ENCODE data around the gene TBC1D9.

The TBC1D9 gene

DNA sequence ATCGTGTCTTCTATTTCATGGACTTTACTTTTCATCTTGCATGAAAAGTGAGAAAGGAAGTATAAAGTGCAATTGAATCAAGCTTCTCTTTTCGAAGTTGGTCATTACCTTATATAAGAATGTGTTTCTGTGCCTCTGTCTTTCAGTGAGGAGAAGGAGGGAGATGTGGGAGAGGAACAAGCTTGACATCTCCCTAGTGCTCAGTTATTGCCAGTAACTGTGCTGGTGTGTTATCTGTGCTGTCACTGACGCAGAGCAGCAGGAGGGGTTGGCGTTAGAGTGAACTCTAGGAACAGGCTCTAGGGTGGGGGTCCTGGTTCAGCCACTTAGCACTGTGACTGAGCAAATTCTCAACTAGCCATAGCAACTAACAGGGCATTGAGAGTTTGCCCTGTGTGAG, 34.0 kb upstream of the TBC1D9 start:
- TF ChIP-seq, protein P1, sequence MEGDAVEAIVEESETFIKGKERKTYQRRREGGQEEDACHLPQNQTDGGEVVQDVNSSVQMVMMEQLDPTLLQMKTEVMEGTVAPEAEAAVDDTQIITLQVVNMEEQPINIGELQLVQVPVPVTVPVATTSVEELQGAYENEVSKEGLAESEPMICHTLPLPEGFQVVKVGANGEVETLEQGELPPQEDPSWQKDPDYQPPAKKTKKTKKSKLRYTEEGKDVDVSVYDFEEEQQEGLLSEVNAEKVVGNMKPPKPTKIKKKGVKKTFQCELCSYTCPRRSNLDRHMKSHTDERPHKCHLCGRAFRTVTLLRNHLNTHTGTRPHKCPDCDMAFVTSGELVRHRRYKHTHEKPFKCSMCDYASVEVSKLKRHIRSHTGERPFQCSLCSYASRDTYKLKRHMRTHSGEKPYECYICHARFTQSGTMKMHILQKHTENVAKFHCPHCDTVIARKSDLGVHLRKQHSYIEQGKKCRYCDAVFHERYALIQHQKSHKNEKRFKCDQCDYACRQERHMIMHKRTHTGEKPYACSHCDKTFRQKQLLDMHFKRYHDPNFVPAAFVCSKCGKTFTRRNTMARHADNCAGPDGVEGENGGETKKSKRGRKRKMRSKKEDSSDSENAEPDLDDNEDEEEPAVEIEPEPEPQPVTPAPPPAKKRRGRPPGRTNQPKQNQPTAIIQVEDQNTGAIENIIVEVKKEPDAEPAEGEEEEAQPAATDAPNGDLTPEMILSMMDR (IDR thresholded peaks at IDR 0.05): no peak

DNA sequence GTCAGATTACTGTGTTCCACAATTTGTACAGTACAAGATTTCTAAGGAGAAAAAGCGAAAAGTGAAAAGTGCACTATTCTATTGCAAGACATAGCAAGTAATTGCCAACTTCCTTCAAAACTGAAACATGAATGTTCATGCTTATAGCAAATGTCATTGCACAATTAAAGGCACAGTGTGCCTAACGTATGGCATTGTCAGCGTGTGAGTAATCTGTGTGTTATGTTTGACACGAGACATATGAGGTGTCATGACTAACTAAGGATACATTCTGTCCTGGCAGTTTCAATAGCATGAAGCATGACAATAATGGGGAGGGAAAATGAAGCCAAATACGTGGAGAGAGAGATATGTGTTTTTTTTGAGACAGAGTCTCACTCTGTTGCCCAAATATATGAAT, 33.6 kb upstream of the TBC1D9 start:
- TF ChIP-seq, protein P1 (IDR thresholded peaks at IDR 0.05): no peak

- TF ChIP-seq, protein P1 (IDR thresholded peaks at IDR 0.05): no peak
Observed at GRCh38 chr4:140781596-140781995, 25.4 kb upstream of the TBC1D9 start.

- TF ChIP-seq, protein P1 (IDR thresholded peaks at IDR 0.05): no peak
Observed at GRCh38 chr4:140777894-140778293, 21.7 kb upstream of the TBC1D9 start.

DNA sequence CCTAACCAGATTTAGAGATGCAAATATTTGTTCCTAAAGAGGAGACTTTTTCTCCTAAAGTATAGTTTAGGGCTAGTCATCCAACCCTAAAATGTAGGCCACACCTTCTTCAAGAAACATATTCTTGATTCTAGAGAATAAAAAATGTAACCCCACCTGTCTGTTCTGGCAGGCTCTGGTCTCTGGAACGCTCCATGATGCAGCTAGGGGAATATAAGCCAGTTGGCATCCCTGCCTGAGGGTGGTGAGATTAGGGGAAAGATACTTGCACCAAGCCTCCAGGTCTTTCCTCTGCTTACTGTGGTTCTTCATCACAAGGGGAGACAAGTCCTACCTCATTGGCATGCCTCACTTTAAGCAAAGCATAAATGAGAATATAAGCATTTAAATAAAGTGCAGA, 21.2 kb upstream of the TBC1D9 start:
- TF ChIP-seq, protein P1 (IDR thresholded peaks at IDR 0.05): no peak

- TF ChIP-seq, protein P1 (IDR thresholded peaks at IDR 0.05): no peak
Observed at GRCh38 chr4:140776556-140776955, 20.4 kb upstream of the TBC1D9 start.

- TF ChIP-seq, protein P1 (IDR thresholded peaks at IDR 0.05): no peak
Observed at GRCh38 chr4:140774956-140775355, 18.8 kb upstream of the TBC1D9 start.

DNA sequence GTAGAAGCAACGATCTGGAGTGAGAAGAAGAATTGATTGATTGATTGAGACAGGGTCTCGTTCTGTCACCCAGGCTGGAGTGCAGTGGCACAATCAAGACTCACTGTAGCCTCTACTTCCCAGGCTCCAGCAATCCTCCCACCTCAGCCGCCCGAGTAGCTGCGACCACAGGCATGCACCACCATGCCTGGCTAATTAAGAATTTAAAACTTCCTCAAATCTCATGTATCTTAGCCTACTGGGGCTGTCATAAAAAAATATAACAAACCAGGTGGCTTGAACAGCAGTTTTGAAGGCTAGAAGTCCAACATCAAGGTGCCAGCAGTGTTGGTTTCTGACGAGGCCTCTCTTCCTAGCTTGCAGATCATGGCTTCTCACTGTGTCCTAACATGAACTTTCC, 18.3 kb upstream of the TBC1D9 start:
- TF ChIP-seq, protein P1 (IDR thresholded peaks at IDR 0.05): no peak

Data from LNCAP (cell line).